ENCODE data around the gene OR13G1. TPM values are rescaled to one million over a fixed set of nuclear protein-coding genes. Genes with fewer than 3 reads are reported as not detected.

The OR13G1 gene
- total RNA-seq, 1 donor from 2014 or later, result not detected

DNA sequence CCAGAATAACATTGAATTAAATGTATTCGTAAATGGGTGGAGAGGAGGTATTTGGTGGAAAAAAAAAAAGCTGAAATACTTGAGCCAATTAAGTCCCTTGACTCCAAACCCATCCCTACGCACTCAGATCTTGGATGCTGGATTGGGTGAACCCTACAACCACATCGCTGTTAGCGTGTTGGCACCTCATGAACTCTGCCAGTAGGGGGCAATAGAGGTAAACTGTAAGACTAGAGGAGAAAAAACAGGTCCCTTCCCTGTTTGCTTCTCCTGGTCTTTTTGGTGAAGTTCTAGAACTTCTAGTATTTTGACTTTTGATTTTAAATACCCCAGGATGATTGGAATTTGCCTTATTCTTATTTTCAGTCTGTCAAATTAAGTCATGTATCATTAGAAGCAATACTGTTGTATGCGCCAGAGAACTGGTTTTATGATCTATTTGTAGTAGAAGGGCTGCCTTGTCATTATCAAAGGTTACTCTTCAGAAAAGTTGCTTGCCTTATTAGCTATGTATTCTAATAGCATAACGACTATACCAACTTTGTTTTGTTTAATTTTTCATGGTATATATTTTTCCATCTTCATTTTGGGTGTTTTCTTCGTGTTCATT is 1.9 kb upstream of the OR13G1 start:
- Mint-ChIP-seq H3K9me3 (ENCODE audit: low read depth) (peaks cover 4% of the 10 kb centered on the region), H3K27ac (no peak overlapping the region), H3K4me1 (ENCODE audit: low read depth) (no peaks in the 10 kb centered on the region), H3K4me3 (ENCODE audit: low read depth) (no peak overlapping the region), H3K36me3 (ENCODE audit: insufficient read depth) (no peaks in the 10 kb centered on the region), H3K27me3 (no peaks in the 10 kb centered on the region)
- TF ChIP-seq, protein P1, sequence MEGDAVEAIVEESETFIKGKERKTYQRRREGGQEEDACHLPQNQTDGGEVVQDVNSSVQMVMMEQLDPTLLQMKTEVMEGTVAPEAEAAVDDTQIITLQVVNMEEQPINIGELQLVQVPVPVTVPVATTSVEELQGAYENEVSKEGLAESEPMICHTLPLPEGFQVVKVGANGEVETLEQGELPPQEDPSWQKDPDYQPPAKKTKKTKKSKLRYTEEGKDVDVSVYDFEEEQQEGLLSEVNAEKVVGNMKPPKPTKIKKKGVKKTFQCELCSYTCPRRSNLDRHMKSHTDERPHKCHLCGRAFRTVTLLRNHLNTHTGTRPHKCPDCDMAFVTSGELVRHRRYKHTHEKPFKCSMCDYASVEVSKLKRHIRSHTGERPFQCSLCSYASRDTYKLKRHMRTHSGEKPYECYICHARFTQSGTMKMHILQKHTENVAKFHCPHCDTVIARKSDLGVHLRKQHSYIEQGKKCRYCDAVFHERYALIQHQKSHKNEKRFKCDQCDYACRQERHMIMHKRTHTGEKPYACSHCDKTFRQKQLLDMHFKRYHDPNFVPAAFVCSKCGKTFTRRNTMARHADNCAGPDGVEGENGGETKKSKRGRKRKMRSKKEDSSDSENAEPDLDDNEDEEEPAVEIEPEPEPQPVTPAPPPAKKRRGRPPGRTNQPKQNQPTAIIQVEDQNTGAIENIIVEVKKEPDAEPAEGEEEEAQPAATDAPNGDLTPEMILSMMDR (IDR thresholded peaks at IDR 0.05; ENCODE audit: unreplicated experiment), result peak; percentile 88
- peak; percentile 35 for DNase-seq (ENCODE audit: low spot score, unreplicated experiment)

GRCh38 chr1:247680171-247680570 is 632 bp upstream of the OR13G1 start:
- Mint-ChIP-seq H3K27ac (no peak overlapping the region), H3K27me3 (no peaks in the 10 kb centered on the region)

GRCh38 chr1:247669225-247669624 is 10.3 kb downstream of the OR13G1 start:
- H3K27ac Mint-ChIP-seq, result no peak overlapping the region
- no peak overlapping the region for H3K4me3 Mint-ChIP-seq (ENCODE audit: low read depth)
- TF ChIP-seq, protein P1 (IDR thresholded peaks at IDR 0.05; ENCODE audit: unreplicated experiment), result no peak
- no peak for DNase-seq (ENCODE audit: low spot score, unreplicated experiment)
- no peaks in the 10 kb centered on the region for H3K4me1 Mint-ChIP-seq (ENCODE audit: low read depth)
- H3K27me3 Mint-ChIP-seq, result no peaks in the 10 kb centered on the region
- H3K9me3 Mint-ChIP-seq (ENCODE audit: low read depth), result peaks cover 5% of the 10 kb centered on the region
- H3K36me3 Mint-ChIP-seq (ENCODE audit: insufficient read depth), result no peaks in the 10 kb centered on the region

More at GRCh38 chr1:247680171-247680570, 632 bp upstream of the OR13G1 start:
- DNase-seq (ENCODE audit: low spot score, unreplicated experiment), result no peak
- Mint-ChIP-seq H3K4me3 (ENCODE audit: low read depth) (no peak overlapping the region), H3K4me1 (ENCODE audit: low read depth) (no peaks in the 10 kb centered on the region), H3K36me3 (ENCODE audit: insufficient read depth) (no peaks in the 10 kb centered on the region), H3K9me3 (ENCODE audit: low read depth) (no peaks in the 10 kb centered on the region)
- TF ChIP-seq, protein P1 (IDR thresholded peaks at IDR 0.05; ENCODE audit: unreplicated experiment), result no peak

DNA sequence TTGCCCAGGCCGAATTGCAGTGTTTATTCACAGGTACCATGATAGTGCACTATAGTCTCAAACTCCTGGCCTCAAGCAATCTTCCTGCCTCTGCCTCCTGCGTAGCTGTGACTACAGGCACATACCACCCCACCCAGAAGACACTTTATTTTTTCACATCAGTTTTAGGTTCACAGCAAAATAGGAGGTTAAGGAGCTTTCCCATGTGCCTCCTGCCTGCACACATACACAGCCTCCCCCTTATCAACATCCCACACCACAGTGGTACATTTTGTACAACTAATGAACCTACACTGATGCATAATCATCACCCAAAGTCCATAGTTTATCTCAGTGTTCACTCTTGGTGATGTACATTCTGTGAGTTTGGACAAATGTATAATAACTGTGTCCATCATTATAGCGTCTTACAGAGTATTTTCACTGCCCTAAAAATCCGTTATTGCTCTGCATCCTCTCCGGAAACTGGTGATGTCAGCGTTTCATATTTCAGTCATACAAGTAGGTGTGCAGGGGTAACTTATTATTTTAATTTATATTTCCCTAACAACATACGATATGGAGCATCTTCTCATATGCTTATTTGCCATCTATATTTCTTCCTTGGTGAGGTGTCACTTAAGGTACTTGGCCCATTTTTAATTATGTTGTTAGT is 23.2 kb downstream of the OR13G1 start:
- H3K36me3 Mint-ChIP-seq (ENCODE audit: insufficient read depth), result no peaks in the 10 kb centered on the region
- no peaks in the 10 kb centered on the region for H3K27me3 Mint-ChIP-seq
- H3K4me3 Mint-ChIP-seq (ENCODE audit: low read depth), result no peak overlapping the region
- H3K4me1 Mint-ChIP-seq (ENCODE audit: low read depth), result no peaks in the 10 kb centered on the region
- no peak for DNase-seq (ENCODE audit: low spot score, unreplicated experiment)
- H3K27ac Mint-ChIP-seq, result no peak overlapping the region
- TF ChIP-seq, protein P1 (IDR thresholded peaks at IDR 0.05; ENCODE audit: unreplicated experiment), result no peak
- H3K9me3 Mint-ChIP-seq (ENCODE audit: low read depth), result peaks cover 4% of the 10 kb centered on the region

- TF ChIP-seq, protein P1 (IDR thresholded peaks at IDR 0.05; ENCODE audit: unreplicated experiment), result no peak
- Mint-ChIP-seq H3K4me3 (ENCODE audit: low read depth) (no peak overlapping the region), H3K4me1 (ENCODE audit: low read depth) (peaks cover 3% of the 10 kb centered on the region)
Measured at GRCh38 chr1:247653040-247653439, 26.5 kb downstream of the OR13G1 start.

More at GRCh38 chr1:247653040-247653439, 26.5 kb downstream of the OR13G1 start:
- H3K9me3 Mint-ChIP-seq (ENCODE audit: low read depth), result no peaks in the 10 kb centered on the region
- H3K27me3 Mint-ChIP-seq, result no peaks in the 10 kb centered on the region
- DNase-seq (ENCODE audit: low spot score, unreplicated experiment), result no peak
- H3K36me3 Mint-ChIP-seq (ENCODE audit: insufficient read depth), result no peaks in the 10 kb centered on the region
- H3K27ac Mint-ChIP-seq, result no peak overlapping the region
